Loucy (cell line): ENCODE results near the gene PACRGL.
"Not testable (repeated sequence)": the region's sequence is repeated elsewhere in the genome, so short reads cannot be mapped to it uniquely, and the experiment has no call there.

ENCODE experiments used
- EZH2phosphoT487 ChIP-seq: fragments of 200-600 bp; IDR thresholded peaks from 2 replicates; pipeline ENCODE4 v1.6.1; 2018; ENCODE audit warnings: antibody characterized with exemption, mild to moderate bottlenecking, moderate library complexity, borderline replicate concordance
- TF ChIP-seq, protein P1 (sequence below): fragments of 200-600 bp; sonication (generic); conservative IDR thresholded peaks from 2 replicates; pipeline ENCODE4 v1.5.1; 2014; ENCODE audit warnings: mild to moderate bottlenecking, antibody characterized with exemption, low read length

DNA sequence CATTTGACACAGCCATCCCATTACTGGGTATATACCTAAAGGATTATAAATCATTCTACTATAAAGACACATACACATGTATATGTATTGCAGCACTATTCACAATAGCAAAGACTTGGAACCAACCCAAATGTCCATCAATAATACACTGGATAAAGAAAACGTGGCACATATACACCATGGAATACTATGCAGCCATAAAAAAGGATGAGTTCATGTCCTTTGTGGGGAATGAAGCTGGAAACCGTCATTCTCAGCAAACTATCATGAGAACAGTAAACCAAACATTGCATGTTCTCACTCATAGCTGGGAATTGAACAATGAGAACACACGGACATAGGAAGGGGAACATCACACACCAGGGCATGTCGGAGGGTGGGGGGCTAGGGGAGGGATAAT is 45.7 kb downstream of the PACRGL start:
- TF ChIP-seq, protein P1, sequence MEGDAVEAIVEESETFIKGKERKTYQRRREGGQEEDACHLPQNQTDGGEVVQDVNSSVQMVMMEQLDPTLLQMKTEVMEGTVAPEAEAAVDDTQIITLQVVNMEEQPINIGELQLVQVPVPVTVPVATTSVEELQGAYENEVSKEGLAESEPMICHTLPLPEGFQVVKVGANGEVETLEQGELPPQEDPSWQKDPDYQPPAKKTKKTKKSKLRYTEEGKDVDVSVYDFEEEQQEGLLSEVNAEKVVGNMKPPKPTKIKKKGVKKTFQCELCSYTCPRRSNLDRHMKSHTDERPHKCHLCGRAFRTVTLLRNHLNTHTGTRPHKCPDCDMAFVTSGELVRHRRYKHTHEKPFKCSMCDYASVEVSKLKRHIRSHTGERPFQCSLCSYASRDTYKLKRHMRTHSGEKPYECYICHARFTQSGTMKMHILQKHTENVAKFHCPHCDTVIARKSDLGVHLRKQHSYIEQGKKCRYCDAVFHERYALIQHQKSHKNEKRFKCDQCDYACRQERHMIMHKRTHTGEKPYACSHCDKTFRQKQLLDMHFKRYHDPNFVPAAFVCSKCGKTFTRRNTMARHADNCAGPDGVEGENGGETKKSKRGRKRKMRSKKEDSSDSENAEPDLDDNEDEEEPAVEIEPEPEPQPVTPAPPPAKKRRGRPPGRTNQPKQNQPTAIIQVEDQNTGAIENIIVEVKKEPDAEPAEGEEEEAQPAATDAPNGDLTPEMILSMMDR, result not testable (repeated sequence)
- TF ChIP-seq EZH2phosphoT487, result not testable (repeated sequence)
